Testis (tissue), 3 donors: ENCODE data around the gene C19orf25. TPM values are rescaled to one million over a fixed set of nuclear protein-coding genes. Genes with fewer than 3 reads are reported as not detected.

Experiments
- DNase-seq: peaks from one replicate; pipeline ENCODE4 v3.0.0-alpha.2; 2019
- H3K27ac ChIP-seq, 2 donors: fragments of 200-600 bp; sonication (generic); one replicate each; pipeline ENCODE4 v1.5.1; 2019
- H3K27me3 ChIP-seq: fragments of 200-600 bp; sonication (generic); one replicate; pipeline ENCODE4 v1.5.1; 2019
- H3K36me3 ChIP-seq: fragments of 200-600 bp; sonication (generic); one replicate; pipeline ENCODE4 v1.5.1; 2017; ENCODE audit warnings: low read depth; ENCODE audit errors: missing control alignments
- H3K4me1 ChIP-seq: fragments of 200-600 bp; sonication (generic); one replicate; pipeline ENCODE4 v1.5.1; 2019
- H3K4me3 ChIP-seq, 2 donors: fragments of 200-600 bp; sonication (generic); one replicate each; pipeline ENCODE4 v1.5.1; 2017 to 2019
- H3K9me3 ChIP-seq: fragments of 200-600 bp; sonication (generic); one replicate; pipeline ENCODE4 v1.5.1; 2017
- POLR2A ChIP-seq: fragments of 450-650 bp; IDR thresholded peaks from one replicate; pipeline ENCODE4 v1.6.1; 2017; ENCODE audit warnings: antibody characterized with exemption, mild to moderate bottlenecking, moderate library complexity
- WGBS, 2 donors: methylation state at CpG; one replicate each; pipeline ENCODE4 v1.1.5; 2018; 5-methylcytosine and 5-hydroxymethylcytosine counted together
- intact Hi-C: fragments of 100-400 bp; cut with DNase I; formaldehyde crosslinking; loops from one replicate; pipeline ENCODE4 v1.15.1; 2023; ENCODE audit warnings: low total_unique reads
- polyA plus RNA-seq: library from polyadenylated mRNA; stranded (reverse); fragments of 350-450 nt; fragmentation: Illumina TruSeq; extraction: RNeasy Lipid Tissue Mini Kit (QIAGEN cat#74804); gene quantifications from one replicate; pipeline ENCODE4 v1.2.3, GENCODE V29; 2014; ENCODE audit warnings: low read depth, low replicate concordance; ENCODE audit not compliant: insufficient read depth
- total RNA-seq, 2 donors: library from RNA; depleted of rRNA; stranded (reverse); fragments of >200 nt; gene quantifications; one replicate each; pipeline ENCODE4 v1.2.3, GENCODE V29; 2016
- TF ChIP-seq, protein P1 (sequence below), 3 experiments: fragments of 450-650 bp in 2 of 3; fragments of 200-600 bp in 1 of 3; sonication (generic) in 1 of 3; IDR thresholded peaks; one replicate each; pipeline ENCODE4 v1.5.1; 2016 to 2019; ENCODE audit warnings: antibody characterized with exemption in 3 of 3, mild to moderate bottlenecking in 2 of 3, moderate library complexity in 1 of 3

The C19orf25 gene
- total and polyA plus RNA-seq, 3 donors from 2014 or later: 39.3 to 72.5 (median 55.4) TPM

GRCh38 chr19:1451916-1452801 lies 26.9 kb downstream of the C19orf25 start:
- TF ChIP-seq, protein P1, sequence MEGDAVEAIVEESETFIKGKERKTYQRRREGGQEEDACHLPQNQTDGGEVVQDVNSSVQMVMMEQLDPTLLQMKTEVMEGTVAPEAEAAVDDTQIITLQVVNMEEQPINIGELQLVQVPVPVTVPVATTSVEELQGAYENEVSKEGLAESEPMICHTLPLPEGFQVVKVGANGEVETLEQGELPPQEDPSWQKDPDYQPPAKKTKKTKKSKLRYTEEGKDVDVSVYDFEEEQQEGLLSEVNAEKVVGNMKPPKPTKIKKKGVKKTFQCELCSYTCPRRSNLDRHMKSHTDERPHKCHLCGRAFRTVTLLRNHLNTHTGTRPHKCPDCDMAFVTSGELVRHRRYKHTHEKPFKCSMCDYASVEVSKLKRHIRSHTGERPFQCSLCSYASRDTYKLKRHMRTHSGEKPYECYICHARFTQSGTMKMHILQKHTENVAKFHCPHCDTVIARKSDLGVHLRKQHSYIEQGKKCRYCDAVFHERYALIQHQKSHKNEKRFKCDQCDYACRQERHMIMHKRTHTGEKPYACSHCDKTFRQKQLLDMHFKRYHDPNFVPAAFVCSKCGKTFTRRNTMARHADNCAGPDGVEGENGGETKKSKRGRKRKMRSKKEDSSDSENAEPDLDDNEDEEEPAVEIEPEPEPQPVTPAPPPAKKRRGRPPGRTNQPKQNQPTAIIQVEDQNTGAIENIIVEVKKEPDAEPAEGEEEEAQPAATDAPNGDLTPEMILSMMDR (IDR thresholded peaks at IDR 0.05): no peak
- no peak for TF ChIP-seq POLR2A
- no peaks in the 10 kb centered on the region for H3K27me3 ChIP-seq
- H3K4me3 ChIP-seq: no peak overlapping the region
- no peaks in the 10 kb centered on the region for H3K9me3 ChIP-seq
- H3K36me3 ChIP-seq: no peaks in the 10 kb centered on the region
- no peak for DNase-seq
- WGBS, 2 donors: 37 to 43% methylated on average over 20 to 39 of the region's 39 CpGs
- peaks cover 24% of the 10 kb centered on the region for H3K4me1 ChIP-seq
- intact Hi-C loops: no loop called here
- H3K27ac ChIP-seq: no peak overlapping the region

- TF ChIP-seq POLR2A: no peak
- TF ChIP-seq, protein P1 (IDR thresholded peaks at IDR 0.05): no peak
- no peaks in the 10 kb centered on the region for H3K27me3 ChIP-seq
- H3K4me1 ChIP-seq: peaks cover 28% of the 10 kb centered on the region
- WGBS, 2 donors: 52 to 59% methylated on average over 15 to 22 of the region's 22 CpGs
- intact Hi-C loops: no loop called here
- H3K9me3 ChIP-seq: no peaks in the 10 kb centered on the region
- DNase-seq: no peak
- H3K36me3 ChIP-seq: no peaks in the 10 kb centered on the region
- no peak overlapping the region for H3K27ac ChIP-seq
- no peak overlapping the region for H3K4me3 ChIP-seq
These were observed 28.0 kb downstream of the C19orf25 start for GRCh38 chr19:1450735-1451731.

DNA sequence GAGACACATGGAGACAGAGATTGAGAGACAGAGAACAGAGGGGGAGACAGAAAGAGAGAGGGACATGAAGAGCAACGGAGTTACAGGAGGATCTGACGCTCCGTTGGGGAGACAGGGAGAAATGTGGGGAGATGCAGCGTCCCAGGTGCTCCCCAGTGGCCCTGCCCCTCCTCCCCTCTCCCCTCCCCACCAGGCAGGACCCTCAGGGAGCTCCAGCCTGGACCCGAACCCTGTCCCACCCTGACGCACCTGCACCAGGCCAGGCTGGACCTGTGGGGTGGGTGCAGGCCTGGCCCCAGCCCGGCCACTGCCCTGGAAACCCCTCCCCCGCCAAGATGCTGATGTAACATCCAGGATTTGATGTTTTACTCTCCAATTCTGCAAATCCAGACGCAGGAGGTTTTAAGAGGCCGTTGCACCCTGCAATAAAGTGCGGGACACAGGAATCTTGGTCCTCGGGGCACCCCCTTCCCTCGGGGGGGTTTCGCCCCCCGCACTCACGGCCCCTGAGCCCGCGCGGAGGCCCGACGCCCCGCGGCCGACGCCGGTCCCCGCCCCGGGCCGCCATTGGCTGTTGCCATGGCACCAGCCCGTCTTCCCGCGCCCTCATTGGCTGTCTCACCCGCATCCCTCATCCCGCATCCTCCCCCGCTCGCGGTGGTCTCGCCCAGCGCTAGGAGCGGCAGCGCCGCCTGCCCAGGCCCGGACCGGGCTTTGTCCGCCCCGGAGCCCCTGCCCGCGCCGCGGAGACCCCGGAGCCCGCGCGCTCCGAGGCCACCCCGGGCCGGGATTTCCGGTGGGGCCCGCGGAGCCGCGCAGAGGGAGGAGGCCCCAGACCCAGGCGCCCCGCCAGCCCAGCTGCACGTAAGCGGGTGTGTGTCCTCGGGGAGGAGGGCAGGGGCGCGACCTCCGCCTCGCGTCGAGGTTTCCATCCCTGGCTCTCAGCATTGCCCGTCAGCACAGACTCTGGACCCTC lies 29.3 kb downstream of the C19orf25 start, which contains the start of gene APC2:
APC2 (plus strand) TSS at position 655 of the 976 bp plus-strand sequence. CDS start 2,881 bp downstream, outside the sequence.
- no peaks in the 10 kb centered on the region for H3K9me3 ChIP-seq
- no peak within 1 kb of the TSS for H3K27ac ChIP-seq
- H3K36me3 ChIP-seq: no peaks in the 10 kb centered on the region
- intact Hi-C loops: no loop called here
- TF ChIP-seq POLR2A: no peak
- TF ChIP-seq, protein P1 (IDR thresholded peaks at IDR 0.05): no peak
- no peak for DNase-seq
- H3K4me3 ChIP-seq: no peak within 1 kb of the TSS
- 4 to 6% methylated on average over 18 to 73 of the region's 74 CpGs for WGBS, 2 donors
- peaks cover 31% of the 10 kb centered on the region for H3K4me1 ChIP-seq
- H3K27me3 ChIP-seq: peaks cover 3% of the 10 kb centered on the region

GRCh38 chr19:1447944-1448343 lies 31.1 kb downstream of the C19orf25 start:
- intact Hi-C loops: no loop called here
- H3K4me1 ChIP-seq: peaks cover 24% of the 10 kb centered on the region

More at GRCh38 chr19:1447944-1448343, 31.1 kb downstream of the C19orf25 start:
- H3K27me3 ChIP-seq: peaks cover 3% of the 10 kb centered on the region
- no peaks in the 10 kb centered on the region for H3K9me3 ChIP-seq
- no peak for TF ChIP-seq POLR2A
- TF ChIP-seq, protein P1 (IDR thresholded peaks at IDR 0.05): no peak
- no peak overlapping the region for H3K27ac ChIP-seq
- WGBS, 2 donors: 70 to 78% methylated on average over 9 of the region's 9 CpGs
- H3K36me3 ChIP-seq: no peaks in the 10 kb centered on the region
- no peak for DNase-seq
- no peak overlapping the region for H3K4me3 ChIP-seq
